Measurements from ENCODE around the gene TCP10L.

The TCP10L gene

DNA sequence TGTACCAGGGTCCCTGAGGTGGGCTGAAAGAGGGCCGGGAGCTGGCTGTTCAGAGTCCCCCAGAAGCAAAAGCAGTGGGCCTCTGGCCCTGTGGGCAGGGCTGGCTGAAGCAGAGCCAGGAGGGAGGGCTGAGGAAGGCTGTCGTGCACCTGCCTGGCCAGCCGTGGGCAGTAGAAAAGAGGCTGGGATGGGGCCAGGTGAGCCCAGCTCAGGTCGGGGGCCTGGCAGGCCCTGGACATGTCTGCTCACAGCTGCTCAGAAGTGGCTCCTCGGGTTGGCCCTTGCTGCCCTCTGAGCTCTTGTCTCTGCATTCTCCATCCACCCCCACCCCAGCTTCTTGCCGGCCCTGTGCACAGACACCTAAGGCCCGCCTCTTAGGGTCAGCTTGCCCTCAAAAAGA is 60.0 kb downstream of the TCP10L start:
- no peak for DNase-seq (ENCODE audit: insufficient read length, low spot score)
- FAIRE-seq, result no peak

- FAIRE-seq, result no peak
Observed at GRCh38 chr21:32523988-32524719, 61.2 kb downstream of the TCP10L start.

More at GRCh38 chr21:32523988-32524719, 61.2 kb downstream of the TCP10L start:
- DNase-seq (ENCODE audit: insufficient read length, low spot score), result peak; percentile 34
